Lower lobe of right lung (tissue), 2 donors: ENCODE measurements around the gene PCSK2. TPM values are rescaled to one million over a fixed set of nuclear protein-coding genes. Genes with fewer than 3 reads are reported as not detected.

ENCODE experiments used
- ATAC-seq, 2 donors: fragments of 200-7000 bp; cut with Tn5 transposase; one replicate each; pipeline ENCODE4 v1.9.1; 2020 to 2022; ENCODE audit warnings: mild to moderate bottlenecking in 2 of 2, moderate library complexity in 2 of 2
- DNase-seq: peaks from one replicate; pipeline ENCODE4 v3.0.0-alpha.2; 2020
- H3K27ac ChIP-seq: fragments of 200-600 bp; one replicate; pipeline ENCODE4 v1.8.0; 2022
- H3K27me3 ChIP-seq: fragments of 200-600 bp; one replicate; pipeline ENCODE4 v1.8.0; 2022; ENCODE audit warnings: low read depth
- H3K36me3 ChIP-seq: fragments of 200-600 bp; one replicate; pipeline ENCODE4 v1.8.0; 2022; ENCODE audit warnings: mild to moderate bottlenecking
- H3K4me1 ChIP-seq: fragments of 200-600 bp; one replicate; pipeline ENCODE4 v1.8.0; 2022
- H3K4me3 ChIP-seq: fragments of 200-600 bp; one replicate; pipeline ENCODE4 v1.8.0; 2022; ENCODE audit warnings: mild to moderate bottlenecking
- H3K9me3 ChIP-seq: fragments of 200-600 bp; one replicate; pipeline ENCODE4 v1.8.0; 2022
- intact Hi-C: fragments of 100-400 bp; cut with DNase I; formaldehyde crosslinking; loops from one replicate; pipeline ENCODE4 v1.11.0; 2022
- total RNA-seq: library from RNA; stranded (reverse); fragmentation: NEBNext Ultra II Directional; extraction: Animal tissue kit (Norgen Biotek cat#: 25700); gene quantifications from one replicate; pipeline ENCODE4 v1.2.1, GENCODE V29; 2021
- TF ChIP-seq, protein P1 (sequence below): fragments of 200-600 bp; IDR thresholded peaks from one replicate; pipeline ENCODE4 v1.8.0; 2022; ENCODE audit warnings: antibody characterized with exemption, mild to moderate bottlenecking
- donor health status: DM: no; HTN: yes; CAD: no; lungs with severe emphysema.

PCSK2 gene
- total RNA-seq, 1 donor from 2014 or later = 38.8 TPM

DNA sequence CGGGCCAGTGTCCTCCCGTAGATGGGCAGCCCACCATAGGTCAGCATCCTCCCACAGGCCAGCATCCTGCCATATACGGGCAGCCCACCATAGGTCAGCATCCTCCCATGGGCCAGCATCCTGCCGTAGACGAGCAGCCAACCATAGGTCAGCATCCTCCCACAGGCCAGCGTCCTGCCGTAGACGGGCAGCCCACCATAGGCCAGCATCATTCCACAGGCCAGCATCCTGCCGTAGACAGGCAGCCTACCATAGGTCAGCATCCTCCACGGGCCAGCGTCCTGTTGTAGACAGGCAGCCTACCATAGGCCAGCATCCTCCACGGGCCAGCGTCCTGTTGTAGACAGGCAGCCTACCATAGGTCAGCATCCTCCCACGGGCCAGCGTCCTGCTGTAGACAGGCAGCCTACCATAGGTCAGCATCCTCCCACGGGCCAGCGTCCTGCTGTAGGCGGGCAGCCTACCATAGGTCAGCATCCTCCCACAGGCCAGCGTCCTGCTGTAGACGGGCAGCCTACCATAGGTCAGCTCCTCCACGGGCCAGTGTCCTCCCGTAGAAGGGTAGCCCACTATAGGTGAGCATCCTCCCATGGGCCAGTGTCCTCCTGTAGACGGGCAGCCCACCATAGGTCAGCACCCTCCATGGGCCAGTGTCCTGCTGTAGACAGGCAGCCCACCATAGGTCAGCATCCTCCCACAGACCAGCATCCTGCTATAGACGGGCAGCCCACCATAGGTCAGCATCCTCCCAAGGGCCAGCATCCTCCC lies 241.4 kb downstream of the PCSK2 start:
- no peaks in the 10 kb centered on the region for H3K9me3 ChIP-seq
- H3K36me3 ChIP-seq = no peaks in the 10 kb centered on the region
- no peak overlapping the region for H3K27ac ChIP-seq
- H3K27me3 ChIP-seq = no peaks in the 10 kb centered on the region
- no peak for ATAC-seq
- no peaks in the 10 kb centered on the region for H3K4me1 ChIP-seq
- TF ChIP-seq, protein P1, sequence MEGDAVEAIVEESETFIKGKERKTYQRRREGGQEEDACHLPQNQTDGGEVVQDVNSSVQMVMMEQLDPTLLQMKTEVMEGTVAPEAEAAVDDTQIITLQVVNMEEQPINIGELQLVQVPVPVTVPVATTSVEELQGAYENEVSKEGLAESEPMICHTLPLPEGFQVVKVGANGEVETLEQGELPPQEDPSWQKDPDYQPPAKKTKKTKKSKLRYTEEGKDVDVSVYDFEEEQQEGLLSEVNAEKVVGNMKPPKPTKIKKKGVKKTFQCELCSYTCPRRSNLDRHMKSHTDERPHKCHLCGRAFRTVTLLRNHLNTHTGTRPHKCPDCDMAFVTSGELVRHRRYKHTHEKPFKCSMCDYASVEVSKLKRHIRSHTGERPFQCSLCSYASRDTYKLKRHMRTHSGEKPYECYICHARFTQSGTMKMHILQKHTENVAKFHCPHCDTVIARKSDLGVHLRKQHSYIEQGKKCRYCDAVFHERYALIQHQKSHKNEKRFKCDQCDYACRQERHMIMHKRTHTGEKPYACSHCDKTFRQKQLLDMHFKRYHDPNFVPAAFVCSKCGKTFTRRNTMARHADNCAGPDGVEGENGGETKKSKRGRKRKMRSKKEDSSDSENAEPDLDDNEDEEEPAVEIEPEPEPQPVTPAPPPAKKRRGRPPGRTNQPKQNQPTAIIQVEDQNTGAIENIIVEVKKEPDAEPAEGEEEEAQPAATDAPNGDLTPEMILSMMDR = no peak
- no peak overlapping the region for H3K4me3 ChIP-seq
- DNase-seq = no peak
- intact Hi-C loops = no loop called here

DNA sequence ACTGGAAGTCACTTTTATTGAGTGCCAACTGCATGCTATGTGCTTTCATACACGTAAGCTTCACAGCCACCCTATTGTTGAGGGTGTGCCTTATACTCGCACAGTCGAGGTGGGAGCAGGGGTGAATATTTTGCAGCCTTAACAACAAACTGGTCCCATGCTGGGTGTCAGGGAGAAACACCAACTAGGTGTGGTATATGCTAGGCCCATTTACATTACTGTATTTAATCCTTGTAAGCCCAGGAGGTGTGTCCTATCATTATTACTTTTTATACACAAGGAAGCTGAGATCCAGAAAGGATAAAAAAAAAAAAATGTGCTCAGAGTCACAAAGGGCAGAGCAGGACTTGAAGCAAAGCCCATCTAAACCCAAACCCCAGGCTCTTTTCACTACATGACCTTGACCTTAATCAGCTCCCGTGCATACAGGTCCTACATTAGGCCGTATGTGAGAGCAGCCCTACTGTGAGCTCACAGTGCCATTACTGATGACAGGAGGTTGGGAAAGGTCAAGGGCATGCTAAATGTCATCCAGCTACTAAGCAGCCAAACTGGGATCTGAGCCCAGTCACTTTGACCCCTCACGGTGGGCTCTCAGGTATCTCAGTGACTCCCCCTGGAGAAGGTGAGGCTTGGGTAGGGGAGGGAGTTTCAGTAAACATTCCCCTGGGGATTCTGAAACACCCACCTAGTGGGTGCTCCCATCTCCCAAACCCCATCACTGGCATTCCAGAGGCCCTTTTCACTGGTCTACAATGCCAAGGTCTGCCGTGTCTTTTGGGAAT lies 242.6 kb downstream of the PCSK2 start:
- no peaks in the 10 kb centered on the region for H3K36me3 ChIP-seq
- no peak overlapping the region for H3K27ac ChIP-seq
- H3K9me3 ChIP-seq = no peaks in the 10 kb centered on the region
- H3K27me3 ChIP-seq = no peaks in the 10 kb centered on the region
- intact Hi-C loops = no loop called here
- ATAC-seq (no peak), DNase-seq (no peak)
- H3K4me3 ChIP-seq = no peak overlapping the region
- H3K4me1 ChIP-seq = no peaks in the 10 kb centered on the region
- TF ChIP-seq, protein P1 = no peak

DNA sequence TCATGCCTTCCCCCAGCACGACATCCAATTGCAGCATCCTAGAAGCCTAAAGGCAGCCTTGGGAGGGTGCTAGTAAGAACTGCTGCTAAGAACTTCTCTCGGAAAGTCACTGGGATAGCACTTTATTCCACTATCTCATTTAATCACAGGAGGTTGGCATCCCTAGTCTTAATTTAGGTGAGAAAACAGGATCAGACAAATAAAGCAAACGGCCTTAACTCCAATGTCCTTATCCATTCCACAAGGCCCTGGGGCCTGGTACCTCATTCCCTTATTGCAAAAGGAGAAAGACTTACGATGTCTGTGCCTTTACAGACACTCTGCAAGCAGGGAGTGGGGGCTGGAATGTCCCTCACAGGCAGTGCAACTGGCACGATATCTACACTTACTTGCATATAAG lies 243.7 kb downstream of the PCSK2 start:
- Histone ChIP-seq H3K27ac (no peak overlapping the region), H3K27me3 (no peaks in the 10 kb centered on the region), H3K4me3 (no peak overlapping the region), H3K4me1 (no peaks in the 10 kb centered on the region), H3K36me3 (no peaks in the 10 kb centered on the region), H3K9me3 (no peaks in the 10 kb centered on the region)
- intact Hi-C loops = no loop called here
- DNase-seq (no peak), ATAC-seq (no peak)
- TF ChIP-seq, protein P1 = no peak

DNA sequence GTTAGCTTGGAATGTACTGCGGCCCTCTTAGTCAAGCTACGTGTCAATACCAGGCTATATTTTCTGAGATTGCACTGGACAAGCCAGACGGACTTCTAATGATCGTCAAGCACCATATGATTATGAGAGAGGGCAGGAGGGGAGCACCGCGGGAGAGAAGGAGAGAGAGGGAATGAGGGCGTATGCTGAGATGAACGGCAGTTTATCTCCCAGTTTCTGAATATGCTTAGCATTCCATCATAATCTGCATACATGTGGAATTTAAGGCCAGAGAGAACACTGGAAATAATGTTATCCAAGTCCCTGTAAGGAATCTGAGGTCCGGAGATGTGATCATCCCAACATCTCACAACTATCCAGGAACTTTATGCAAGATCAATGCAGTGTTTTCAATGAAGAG lies 244.1 kb downstream of the PCSK2 start:
- DNase-seq (no peak), ATAC-seq (no peak)
- intact Hi-C loops = no loop called here

DNA sequence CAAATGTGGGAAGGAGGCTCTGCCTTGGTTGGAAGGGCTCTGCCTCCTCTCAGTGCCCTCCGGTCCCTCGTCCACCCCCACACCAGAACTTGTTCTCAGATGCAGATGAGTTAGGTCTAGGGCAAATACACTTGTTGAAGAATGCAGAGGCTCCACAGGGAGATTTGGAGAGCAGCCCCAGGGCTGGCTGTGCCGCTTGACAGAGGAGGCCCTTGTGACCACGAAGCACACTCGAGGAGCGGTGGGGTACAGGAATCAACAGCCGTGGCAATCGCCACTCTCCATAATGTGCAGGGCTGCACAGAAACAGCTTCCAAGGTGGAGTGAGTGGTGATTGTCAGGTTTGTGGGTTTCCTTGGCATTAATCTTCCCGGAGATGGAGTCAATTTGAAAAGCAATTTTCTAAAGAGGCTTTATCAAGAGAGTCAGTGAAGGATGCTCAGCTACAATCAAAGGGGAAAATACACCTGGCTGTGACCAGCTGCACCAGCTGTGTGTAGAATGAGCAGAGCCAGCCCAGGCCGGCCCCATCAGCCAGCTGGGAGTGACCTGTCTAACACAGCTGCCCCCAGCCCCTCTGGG lies 244.9 kb downstream of the PCSK2 start:
- Histone ChIP-seq H3K27me3 (no peaks in the 10 kb centered on the region), H3K36me3 (no peaks in the 10 kb centered on the region), H3K4me1 (no peaks in the 10 kb centered on the region), H3K9me3 (no peaks in the 10 kb centered on the region), H3K4me3 (no peak overlapping the region), H3K27ac (no peak overlapping the region)
- intact Hi-C loops = no loop called here
- ATAC-seq = no peak
- TF ChIP-seq, protein P1 = no peak
- no peak for DNase-seq

More for the DNA sequence above, 244.1 kb downstream of the PCSK2 start:
- Histone ChIP-seq H3K4me3 (no peak overlapping the region), H3K36me3 (no peaks in the 10 kb centered on the region), H3K27ac (no peak overlapping the region), H3K27me3 (no peaks in the 10 kb centered on the region), H3K4me1 (no peaks in the 10 kb centered on the region), H3K9me3 (no peaks in the 10 kb centered on the region)
- TF ChIP-seq, protein P1 = no peak
